SK-N-SH (cell line): Measurements from ENCODE around the gene SLC17A4. TPM values are rescaled to one million over a fixed set of nuclear protein-coding genes. Genes with fewer than 3 reads are reported as not detected.

Experiments used
- CTCF ChIA-PET: fragments of 300-600, 350-600 bp; formaldehyde crosslinking; extraction: SDS; loops from one replicate; lab custom pipeline; 2021; lab: Yijun Ruan, JAX
- POLR2A ChIA-PET: fragments of 350-600 bp; sonication (Branson Sonifier 250); formaldehyde crosslinking; extraction: SDS; loops from one replicate; lab custom pipeline; 2020; ENCODE audit warnings: antibody characterized with exemption, inconsistent platforms; lab: Yijun Ruan, JAX
- DNase-seq: peaks from one replicate; pipeline ENCODE4 v3.0.0; 2012
- H2AFZ ChIP-seq: fragments of 200-600 bp; sonication (generic); 2 replicates; pipeline ENCODE4 v1.8.1; 2016; ENCODE audit warnings: antibody characterized with exemption, mild to moderate bottlenecking, low read depth
- H3F3A ChIP-seq: fragments of 200-600 bp; sonication (generic); replicated peaks from 2 replicates; pipeline ENCODE3; 2016; ENCODE audit warnings: antibody characterized with exemption, mild to moderate bottlenecking; ENCODE audit not compliant: insufficient read depth
- H3K27ac ChIP-seq, 2 experiments: fragments of 200-500 bp in 1 of 2; fragments of 200-600 bp in 1 of 2; sonication (Bioruptor generic) in 1 of 2; sonication (generic), shearing (Covaris generic) in 1 of 2; 2 replicates each; pipeline versions ENCODE4 v1.5.1 to v1.6.1; 2014 to 2016; ENCODE audit warnings: low read depth in 2 of 2, inconsistent platforms in 1 of 2, low read length in 1 of 2, mild to moderate bottlenecking in 1 of 2, mixed read lengths in 1 of 2
- H3K27me3 ChIP-seq: fragments of 200-600 bp; sonication (generic), shearing (Covaris generic); 2 replicates; pipeline ENCODE4 v1.6.1; 2016; ENCODE audit warnings: mixed run types; ENCODE audit not compliant: insufficient read depth
- H3K36me3 ChIP-seq, 2 experiments: fragments of 200-500 bp in 1 of 2; fragments of 200-600 bp in 1 of 2; sonication (Bioruptor generic) in 1 of 2; sonication (generic) in 1 of 2; replicated peaks in 1 of 2; 2 replicates each; pipeline versions ENCODE3 to v1.5.1; 2014 to 2016; ENCODE audit warnings: low read length in 1 of 2, mild to moderate bottlenecking in 1 of 2; ENCODE audit not compliant: insufficient read depth in 2 of 2, control insufficient read depth in 1 of 2
- H3K4me1 ChIP-seq, 2 experiments: fragments of 200-500 bp in 1 of 2; fragments of 200-600 bp in 1 of 2; sonication (Bioruptor generic) in 1 of 2; sonication (generic), shearing (Covaris generic) in 1 of 2; 2 replicates each; pipeline versions ENCODE4 v1.5.1 to v1.6.1; 2014 to 2016; ENCODE audit warnings: low read depth in 1 of 2, low read length in 1 of 2, mixed run types in 1 of 2; ENCODE audit not compliant: insufficient read depth in 2 of 2, control insufficient read depth in 1 of 2
- H3K4me2 ChIP-seq: fragments of 200-600 bp; sonication (generic), shearing (Covaris generic); 2 replicates; pipeline ENCODE4 v1.6.1; 2017; ENCODE audit warnings: mixed run types
- H3K4me3 ChIP-seq, 2 experiments: fragments of 200-500 bp in 1 of 2; fragments of 200-600 bp in 1 of 2; sonication (Bioruptor generic) in 1 of 2; sonication (generic), shearing (Covaris generic) in 1 of 2; 2 replicates each; pipeline versions ENCODE4 v1.5.1 to v1.8.1; 2014 to 2016; ENCODE audit warnings: low read depth in 2 of 2, inconsistent platforms in 1 of 2, low read length in 1 of 2, mild to moderate bottlenecking in 1 of 2, mixed read lengths in 1 of 2, moderate library complexity in 1 of 2
- H3K79me2 ChIP-seq: fragments of 200-600 bp; sonication (generic); 2 replicates; pipeline ENCODE4 v1.8.1; 2017; ENCODE audit warnings: mild to moderate bottlenecking; ENCODE audit not compliant: insufficient read depth
- H3K9ac ChIP-seq: fragments of 200-600 bp; sonication (generic); 2 replicates; pipeline ENCODE4 v1.6.1; 2017; ENCODE audit warnings: mixed run types
- H3K9me2 ChIP-seq: fragments of 200-600 bp; sonication (generic); 2 replicates; pipeline ENCODE4 v1.6.1; 2017; ENCODE audit warnings: mixed run types
- H3K9me3 ChIP-seq: fragments of 200-600 bp; sonication (generic); 2 replicates; pipeline ENCODE4 v1.6.1; 2017; ENCODE audit warnings: mixed run types, mild to moderate bottlenecking, moderate library complexity
- H4K20me1 ChIP-seq: fragments of 200-600 bp; sonication (generic); 2 replicates; pipeline ENCODE4 v1.6.1; 2017; ENCODE audit warnings: mild to moderate bottlenecking, mixed run types; ENCODE audit not compliant: insufficient read depth
- CHD2 ChIP-seq: fragments of 150-350 bp; IDR thresholded peaks from 2 replicates; pipeline ENCODE4 v1.6.1; 2018; ENCODE audit warnings: low read length; ENCODE audit not compliant: partially characterized antibody
- FOXM1 ChIP-seq: IDR thresholded peaks from 2 replicates; pipeline ENCODE4 v1.4.0; 2012; ENCODE audit warnings: low read depth, mild to moderate bottlenecking
- MXI1 ChIP-seq: IDR thresholded peaks from 2 replicates; pipeline ENCODE4 v1.6.1; 2012; ENCODE audit warnings: mild to moderate bottlenecking, low read depth, low read length, improper control_type of control experiment
- NRF1 ChIP-seq: IDR thresholded peaks from 2 replicates; pipeline ENCODE4 v1.6.1; 2012; ENCODE audit warnings: low read depth, mild to moderate bottlenecking, low read length
- POLR2AphosphoS5 ChIP-seq: IDR thresholded peaks from 2 replicates; pipeline ENCODE4 v1.6.1; 2012; ENCODE audit warnings: low read depth, low read length
- RCOR1 ChIP-seq: fragments of 150-350 bp; IDR thresholded peaks from 2 replicates; pipeline ENCODE4 v1.6.1; 2017; ENCODE audit warnings: antibody characterized with exemption, low read length
- RFX5 ChIP-seq: IDR thresholded peaks from 2 replicates; pipeline ENCODE4 v1.6.1; 2012; ENCODE audit warnings: mild to moderate bottlenecking, improper control_type of control experiment, low read length
- RXRA ChIP-seq: IDR thresholded peaks from 2 replicates; pipeline ENCODE4 v1.4.0; 2012; ENCODE audit warnings: low read depth, mild to moderate bottlenecking, borderline replicate concordance
- SIN3A ChIP-seq: IDR thresholded peaks from 2 replicates; pipeline ENCODE4 v1.6.1; 2012; ENCODE audit warnings: low read depth, mild to moderate bottlenecking, low read length, moderate library complexity, borderline replicate concordance
- TCF12 ChIP-seq: IDR thresholded peaks from 2 replicates; pipeline ENCODE4 v1.4.0; 2012
- YY1 ChIP-seq: IDR thresholded peaks from 2 replicates; pipeline ENCODE4 v1.4.0; 2012; ENCODE audit warnings: low read depth, mild to moderate bottlenecking
- WGBS: methylation state at CpG from one replicate; pipeline ENCODE4 v1.1.6; 2017; ENCODE audit warnings: low lambda C conversion rate; 5-methylcytosine and 5-hydroxymethylcytosine counted together
- polyA plus RNA-seq, 3 experiments: library from polyadenylated mRNA; depleted of rRNA; stranded (reverse); fragments of >200 nt; gene quantifications; 2 replicates each; pipeline ENCODE4 v1.2.3, GENCODE V29; 2012
- TF ChIP-seq, protein P1 (sequence below): fragments of 150-350 bp; IDR thresholded peaks from 2 replicates; pipeline ENCODE4 v1.6.1; 2017; ENCODE audit warnings: antibody characterized with exemption, low read length, low read depth, borderline replicate concordance
- TF ChIP-seq, protein P2 (sequence below): IDR thresholded peaks from 2 replicates; pipeline ENCODE4 v1.6.1; 2012; ENCODE audit warnings: mild to moderate bottlenecking, low read depth, low read length, moderate library complexity

The SLC17A4 gene
- polyA plus RNA-seq, 1 of the 3 experiments (the other 2 are of a cell fraction) = not detected

DNA sequence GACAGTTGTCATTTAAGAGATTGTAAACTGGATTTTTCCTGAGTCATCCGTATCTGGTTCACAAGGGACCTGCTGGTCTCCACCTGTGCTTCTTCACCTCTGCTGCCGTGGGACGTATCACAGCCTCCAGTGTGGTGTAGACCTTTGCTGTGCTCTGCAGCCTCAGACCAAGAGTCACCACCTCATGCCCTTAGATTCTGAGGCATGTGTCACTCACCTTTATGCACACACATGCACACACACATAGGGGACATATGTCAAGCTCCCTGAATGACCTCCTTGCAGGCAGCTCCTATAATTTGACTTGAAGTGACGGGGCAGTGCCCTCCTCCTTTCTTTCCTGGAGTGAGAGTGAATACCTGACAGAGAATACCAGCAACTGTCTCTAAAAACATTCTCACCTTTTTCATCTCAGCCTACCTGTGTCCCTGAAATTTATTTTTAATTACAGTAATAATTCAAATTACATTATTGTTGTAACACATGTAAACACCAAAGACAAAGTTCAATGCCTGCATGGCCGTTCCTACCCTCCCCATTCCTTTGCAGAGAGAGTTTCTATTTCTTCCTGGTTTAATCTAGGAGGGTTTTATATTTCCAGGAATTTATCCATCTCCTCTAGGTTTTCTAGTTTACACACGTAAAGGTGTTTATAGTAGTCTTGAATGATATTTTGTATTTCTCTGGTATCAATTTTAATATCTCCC, 3.5 kb downstream of the SLC17A4 start:
- no peaks in the 10 kb centered on the region for H4K20me1 ChIP-seq
- no peaks in the 10 kb centered on the region; the same call in 1 of the 2 replicates for H3K27me3 ChIP-seq
- CTCF ChIA-PET = interaction anchor here (1.0 to 1.4 kb wide), 2 partner anchors 9 to 27 kb away, joined by 3 read pairs; no protein-coding TSS in a partner anchor

DNA sequence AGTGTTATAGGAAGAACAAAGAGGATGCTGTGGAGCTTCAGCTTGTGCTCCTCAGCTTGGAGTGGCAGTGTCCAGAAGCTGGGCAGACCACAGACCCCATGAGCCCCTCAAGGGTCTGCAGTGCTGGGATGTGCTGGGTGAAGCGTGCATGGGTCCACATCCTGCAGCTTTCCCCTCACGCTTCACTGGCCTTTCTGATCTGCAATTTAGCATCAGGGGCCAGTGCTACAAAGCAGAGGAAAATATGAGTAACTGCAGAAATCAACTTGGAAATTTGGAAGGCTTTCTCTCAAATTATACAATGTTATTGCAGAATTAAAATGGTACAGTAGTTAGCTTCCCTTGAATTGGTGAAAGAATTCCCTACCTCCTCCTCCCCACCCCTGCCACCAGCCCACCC, 10.1 kb downstream of the SLC17A4 start:
- Histone ChIP-seq H3K4me1 (no peaks in the 10 kb centered on the region), H3K27ac (no peak overlapping the region), H3K79me2 (no peaks in the 10 kb centered on the region), H3K9me3 (no peaks in the 10 kb centered on the region), H3K9me2 (no peaks in the 10 kb centered on the region), H4K20me1 (no peaks in the 10 kb centered on the region), H3F3A (no peaks in the 10 kb centered on the region), H3K27me3 (no peaks in the 10 kb centered on the region), H3K36me3 (no peaks in the 10 kb centered on the region), H2AFZ (no peak overlapping the region), H3K4me3 (no peak overlapping the region), H3K9ac (no peak overlapping the region), H3K4me2 (no peak overlapping the region)
- DNase-seq = no peak
- CTCF ChIA-PET = interaction anchor here (0.7 kb wide), 1 partner anchor 24 kb away, joined by 3 read pairs; no protein-coding TSS in a partner anchor
- POLR2A ChIA-PET = no interaction called here
- TF ChIP-seq, protein P1, sequence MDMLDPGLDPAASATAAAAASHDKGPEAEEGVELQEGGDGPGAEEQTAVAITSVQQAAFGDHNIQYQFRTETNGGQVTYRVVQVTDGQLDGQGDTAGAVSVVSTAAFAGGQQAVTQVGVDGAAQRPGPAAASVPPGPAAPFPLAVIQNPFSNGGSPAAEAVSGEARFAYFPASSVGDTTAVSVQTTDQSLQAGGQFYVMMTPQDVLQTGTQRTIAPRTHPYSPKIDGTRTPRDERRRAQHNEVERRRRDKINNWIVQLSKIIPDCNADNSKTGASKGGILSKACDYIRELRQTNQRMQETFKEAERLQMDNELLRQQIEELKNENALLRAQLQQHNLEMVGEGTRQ = no peak
- TF ChIP-seq, protein P2, sequence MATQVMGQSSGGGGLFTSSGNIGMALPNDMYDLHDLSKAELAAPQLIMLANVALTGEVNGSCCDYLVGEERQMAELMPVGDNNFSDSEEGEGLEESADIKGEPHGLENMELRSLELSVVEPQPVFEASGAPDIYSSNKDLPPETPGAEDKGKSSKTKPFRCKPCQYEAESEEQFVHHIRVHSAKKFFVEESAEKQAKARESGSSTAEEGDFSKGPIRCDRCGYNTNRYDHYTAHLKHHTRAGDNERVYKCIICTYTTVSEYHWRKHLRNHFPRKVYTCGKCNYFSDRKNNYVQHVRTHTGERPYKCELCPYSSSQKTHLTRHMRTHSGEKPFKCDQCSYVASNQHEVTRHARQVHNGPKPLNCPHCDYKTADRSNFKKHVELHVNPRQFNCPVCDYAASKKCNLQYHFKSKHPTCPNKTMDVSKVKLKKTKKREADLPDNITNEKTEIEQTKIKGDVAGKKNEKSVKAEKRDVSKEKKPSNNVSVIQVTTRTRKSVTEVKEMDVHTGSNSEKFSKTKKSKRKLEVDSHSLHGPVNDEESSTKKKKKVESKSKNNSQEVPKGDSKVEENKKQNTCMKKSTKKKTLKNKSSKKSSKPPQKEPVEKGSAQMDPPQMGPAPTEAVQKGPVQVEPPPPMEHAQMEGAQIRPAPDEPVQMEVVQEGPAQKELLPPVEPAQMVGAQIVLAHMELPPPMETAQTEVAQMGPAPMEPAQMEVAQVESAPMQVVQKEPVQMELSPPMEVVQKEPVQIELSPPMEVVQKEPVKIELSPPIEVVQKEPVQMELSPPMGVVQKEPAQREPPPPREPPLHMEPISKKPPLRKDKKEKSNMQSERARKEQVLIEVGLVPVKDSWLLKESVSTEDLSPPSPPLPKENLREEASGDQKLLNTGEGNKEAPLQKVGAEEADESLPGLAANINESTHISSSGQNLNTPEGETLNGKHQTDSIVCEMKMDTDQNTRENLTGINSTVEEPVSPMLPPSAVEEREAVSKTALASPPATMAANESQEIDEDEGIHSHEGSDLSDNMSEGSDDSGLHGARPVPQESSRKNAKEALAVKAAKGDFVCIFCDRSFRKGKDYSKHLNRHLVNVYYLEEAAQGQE = no peak
- WGBS = 23% methylated on average over 2 of the region's 2 CpGs

More for the DNA sequence above, 3.5 kb downstream of the SLC17A4 start:
- H3K4me1 ChIP-seq = no peaks in the 10 kb centered on the region
- H2AFZ ChIP-seq = no peak overlapping the region
- H3K4me3 ChIP-seq = no peak overlapping the region
- 24% methylated on average over 4 of the region's 6 CpGs for WGBS
- POLR2A ChIA-PET = no interaction called here
- H3K79me2 ChIP-seq = no peaks in the 10 kb centered on the region
- no peak overlapping the region for H3K9ac ChIP-seq
- DNase-seq = no peak
- no peaks in the 10 kb centered on the region for H3K36me3 ChIP-seq
- no peaks in the 10 kb centered on the region for H3F3A ChIP-seq
- no peaks in the 10 kb centered on the region for H3K9me2 ChIP-seq
- H3K9me3 ChIP-seq = no peaks in the 10 kb centered on the region
- no peak overlapping the region for H3K4me2 ChIP-seq
- TF ChIP-seq, protein P1 = no peak
- TF ChIP-seq RFX5 = no peak
- TF ChIP-seq, protein P2 = no peak
- no peak for TF ChIP-seq RCOR1
- no peak for TF ChIP-seq RXRA
- TF ChIP-seq POLR2AphosphoS5 = no peak
- TF ChIP-seq TCF12 = no peak
- TF ChIP-seq FOXM1 = no peak
- no peak for TF ChIP-seq YY1
- TF ChIP-seq SIN3A = no peak
- no peak for TF ChIP-seq CHD2
- no peak for TF ChIP-seq MXI1
- TF ChIP-seq NRF1 = no peak
- H3K27ac ChIP-seq = no peak overlapping the region
